GM23248 (cell line): ENCODE data around the gene ICE1.

Experiments used
- EZH2 ChIP-seq: fragments of 200-600 bp; sonication (generic); IDR thresholded peaks from 2 replicates; pipeline ENCODE4 v1.6.1; 2018; ENCODE audit warnings: antibody characterized with exemption, mild to moderate bottlenecking; ENCODE audit not compliant: insufficient read depth, poor library complexity, severe bottlenecking
- EZH2phosphoT487 ChIP-seq: fragments of 200-600 bp; sonication (generic); IDR thresholded peaks from 2 replicates; pipeline ENCODE4 v1.6.1; 2018; ENCODE audit warnings: antibody characterized with exemption, moderate library complexity, mild to moderate bottlenecking, low read depth; ENCODE audit not compliant: insufficient read depth

GRCh38 chr5:5521029-5521428, 98.6 kb downstream of the ICE1 start:
- TF ChIP-seq EZH2, result no peak
- no peak for TF ChIP-seq EZH2phosphoT487
